Activated CD4-positive, alpha-beta T cell treated with anti-CD3 and anti-CD28 coated beads for 36 hours (primary cell): ENCODE results near the gene RAB20. TPM values are rescaled to one million over a fixed set of nuclear protein-coding genes. Genes with fewer than 3 reads are reported as not detected.
A peak's percentile ranks its signal among the peaks of the same experiment; 100 is the strongest.
"Not testable (repeated sequence)": the region's sequence is repeated elsewhere in the genome, so short reads cannot be mapped to it uniquely, and the experiment has no call there.

Source experiments
- ATAC-seq: fragments of 200-7000 bp; cut with Tn5 transposase; one replicate; pipeline ENCODE4 v1.10.0; 2021; ENCODE audit warnings: mild to moderate bottlenecking, moderate library complexity
- CTCF ChIA-PET: fragments of 350-600 bp; sonication (Branson Sonifier 250); formaldehyde crosslinking; loops from one replicate; lab custom pipeline; 2021; ENCODE audit warnings: antibody characterized with exemption; lab: Charles Lee
- POLR2A ChIA-PET: fragments of 350-600 bp; sonication (Branson Sonifier 250); formaldehyde crosslinking; loops from one replicate; lab custom pipeline; 2021; ENCODE audit warnings: antibody characterized with exemption, inconsistent platforms; lab: Charles Lee
- DNase-seq: peaks from one replicate; pipeline ENCODE4 v3.0.0-alpha.2; 2020
- H3K27ac Mint-ChIP-seq: one replicate; pipeline ENCODE4 v1.8.0; 2021; ENCODE audit warnings: mixed read lengths
- H3K27me3 Mint-ChIP-seq: one replicate; pipeline ENCODE4 v1.8.0; 2021; ENCODE audit warnings: mixed read lengths
- H3K36me3 Mint-ChIP-seq: one replicate; pipeline ENCODE4 v1.8.0; 2021; ENCODE audit warnings: low read depth, mixed read lengths
- H3K4me1 Mint-ChIP-seq: one replicate; pipeline ENCODE4 v1.8.0; 2021; ENCODE audit warnings: mixed read lengths
- H3K4me3 Mint-ChIP-seq: one replicate; pipeline ENCODE4 v1.8.0; 2021; ENCODE audit warnings: mild to moderate bottlenecking, moderate library complexity, mixed read lengths
- H3K9me3 Mint-ChIP-seq: one replicate; pipeline ENCODE4 v1.8.0; 2021; ENCODE audit warnings: low read depth, mixed read lengths
- intact Hi-C, 2 experiments: fragments of 100-400 bp; cut with DNase I in 1 of 2; cut with micrococcal nuclease in 1 of 2; formaldehyde crosslinking; loops; one replicate each; pipeline versions ENCODE4 v1.14.2 to v1.15.1; 2022 to 2024; cut with DNase I, micrococcal nuclease
- total RNA-seq, 2 experiments: library from RNA; stranded (reverse); gene quantifications; one replicate each; pipeline ENCODE4 v1.2.3, GENCODE V29; 2021

Gene RAB20
- total RNA-seq, 2 experiments from 2014 or later = 6.0 to 9.0 TPM

GRCh38 chr13:110536006-110536693, 25.4 kb downstream of the RAB20 start:
- H3K27me3 Mint-ChIP-seq = no peaks in the 10 kb centered on the region
- H3K36me3 Mint-ChIP-seq = no peaks in the 10 kb centered on the region
- ChIA-PET CTCF (interaction anchor here (0.5 kb wide), 1 partner anchor 126 kb away, joined by 3 read pairs; no protein-coding TSS in a partner anchor), POLR2A (no interaction called here)
- ATAC-seq = peak; percentile 30
- no peak overlapping the region for H3K27ac Mint-ChIP-seq
- H3K4me1 Mint-ChIP-seq = peaks cover 15% of the 10 kb centered on the region
- intact Hi-C loops = no loop called here
- H3K4me3 Mint-ChIP-seq = no peak overlapping the region
- no peaks in the 10 kb centered on the region for H3K9me3 Mint-ChIP-seq
- DNase-seq = no peak

- no peaks in the 10 kb centered on the region for H3K27me3 Mint-ChIP-seq
- ATAC-seq (no peak), DNase-seq (no peak)
- intact Hi-C loops = no loop called here
- no peaks in the 10 kb centered on the region for H3K9me3 Mint-ChIP-seq
- no peaks in the 10 kb centered on the region for H3K36me3 Mint-ChIP-seq
- CTCF ChIA-PET = interaction anchor here (0.5 kb wide), 1 partner anchor 125 kb away, joined by 3 read pairs; no protein-coding TSS in a partner anchor
- peaks cover 15% of the 10 kb centered on the region for H3K4me1 Mint-ChIP-seq
- no peak overlapping the region for H3K4me3 Mint-ChIP-seq
- POLR2A ChIA-PET = no interaction called here
- no peak overlapping the region for H3K27ac Mint-ChIP-seq
Observed at GRCh38 chr13:110535526-110535925, 26.0 kb downstream of the RAB20 start.

GRCh38 chr13:110533771-110534670, 27.5 kb downstream of the RAB20 start:
- no peak overlapping the region for H3K4me3 Mint-ChIP-seq
- ATAC-seq = no peak
- no peaks in the 10 kb centered on the region for H3K9me3 Mint-ChIP-seq
- POLR2A ChIA-PET = no interaction called here
- CTCF ChIA-PET = interaction anchor here (0.5 to 0.6 kb wide), 2 partner anchors 82 to 264 kb away, joined by 3 read pairs; partner anchors contain the start of gene NAXD
- no peak overlapping the region for H3K27ac Mint-ChIP-seq
- peaks cover 13% of the 10 kb centered on the region for H3K4me1 Mint-ChIP-seq
- H3K27me3 Mint-ChIP-seq = no peaks in the 10 kb centered on the region
- H3K36me3 Mint-ChIP-seq = no peaks in the 10 kb centered on the region
- no peak for DNase-seq
- intact Hi-C loops = no loop called here

DNA sequence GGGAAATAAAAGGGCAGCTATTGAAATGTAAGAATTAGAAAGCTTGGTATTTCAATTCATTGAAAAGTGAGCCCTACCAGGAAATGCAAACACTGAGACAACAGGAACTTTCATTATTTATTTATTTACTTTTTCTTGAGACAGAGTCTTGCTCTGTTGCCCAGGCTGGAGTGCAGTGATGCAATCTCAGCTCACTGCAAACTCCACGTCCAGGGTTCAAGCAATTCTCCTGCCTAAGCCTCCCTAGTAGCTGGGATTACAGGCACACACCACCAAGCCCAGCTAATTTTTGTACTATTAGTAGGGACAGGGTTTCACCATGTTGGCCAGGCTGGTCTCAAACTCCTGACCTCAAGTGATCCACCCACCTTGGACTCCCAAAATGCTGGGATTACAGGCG, 29.3 kb downstream of the RAB20 start:
- H3K36me3 Mint-ChIP-seq, ATAC-seq, POLR2A ChIA-PET, DNase-seq, H3K9me3 Mint-ChIP-seq, H3K4me1 Mint-ChIP-seq, H3K27me3 Mint-ChIP-seq, intact Hi-C loops, H3K4me3 Mint-ChIP-seq, H3K27ac Mint-ChIP-seq: not testable (repeated sequence)
- CTCF ChIA-PET = interaction anchor here (0.7 kb wide), 1 partner anchor 19 kb away, joined by 3 read pairs; no protein-coding TSS in a partner anchor

GRCh38 chr13:110531671-110532083, 29.8 kb downstream of the RAB20 start:
- no peaks in the 10 kb centered on the region for H3K27me3 Mint-ChIP-seq
- ATAC-seq = no peak
- H3K27ac Mint-ChIP-seq = no peak overlapping the region
- no peak for DNase-seq
- intact Hi-C loops = no loop called here
- POLR2A ChIA-PET = no interaction called here
- no peak overlapping the region for H3K4me3 Mint-ChIP-seq
- CTCF ChIA-PET = interaction anchor here (0.7 kb wide), 1 partner anchor 20 kb away, joined by 3 read pairs; no protein-coding TSS in a partner anchor
- H3K9me3 Mint-ChIP-seq = no peaks in the 10 kb centered on the region
- H3K36me3 Mint-ChIP-seq = no peaks in the 10 kb centered on the region
- H3K4me1 Mint-ChIP-seq = peaks cover 7% of the 10 kb centered on the region

GRCh38 chr13:110531100-110531499, 30.4 kb downstream of the RAB20 start:
- DNase-seq = no peak
- ATAC-seq = no peak
- intact Hi-C loops = no loop called here
- Mint-ChIP-seq H3K27me3 (no peaks in the 10 kb centered on the region), H3K36me3 (no peaks in the 10 kb centered on the region), H3K4me3 (no peak overlapping the region), H3K27ac (no peak overlapping the region), H3K9me3 (no peaks in the 10 kb centered on the region), H3K4me1 (peaks cover 6% of the 10 kb centered on the region)
- POLR2A ChIA-PET = no interaction called here
- CTCF ChIA-PET = no interaction called here

DNA sequence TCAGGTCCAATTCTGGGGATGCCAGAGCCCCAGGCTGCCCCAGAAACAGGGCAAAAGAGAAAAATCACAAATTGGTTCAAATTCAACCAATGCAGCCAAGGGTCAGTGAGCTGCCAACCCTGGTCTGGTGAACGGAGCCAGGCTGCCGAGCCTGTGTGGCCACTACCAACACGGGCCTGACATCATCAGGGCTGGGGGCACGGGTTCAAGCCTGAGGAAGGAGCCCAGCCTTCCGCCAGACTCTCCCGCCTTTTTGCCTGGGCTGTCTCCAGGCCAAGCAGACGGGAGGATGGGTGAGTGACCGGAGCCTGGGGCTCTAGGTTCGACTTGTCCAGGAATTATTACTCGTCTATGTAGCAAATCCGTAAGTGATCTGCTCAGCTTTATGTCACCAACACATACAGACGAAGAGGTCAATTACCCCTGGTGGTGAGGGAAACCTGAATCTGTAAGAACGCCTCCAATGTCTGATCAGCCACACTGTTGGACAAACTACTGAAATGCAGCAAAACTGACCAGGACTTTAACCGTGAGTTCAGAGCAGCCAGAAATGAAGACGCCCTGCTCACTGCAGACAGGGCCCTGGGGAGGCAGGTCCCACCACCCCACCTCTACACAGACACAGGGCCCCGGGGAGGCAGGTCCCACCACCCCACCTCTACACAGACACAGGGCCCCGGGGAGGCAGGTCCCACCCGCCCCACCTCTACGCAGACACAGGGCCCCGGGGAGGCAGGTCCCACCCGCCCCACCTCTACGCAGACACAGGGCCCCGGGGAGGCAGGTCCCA, 31.8 kb downstream of the RAB20 start:
- H3K4me3 Mint-ChIP-seq = no peak overlapping the region
- CTCF ChIA-PET = no interaction called here
- intact Hi-C loops = loop anchor here in 1 of 2 experiments (5.0 kb wide), 1 partner anchor 72 kb away; no protein-coding TSS in a partner anchor

GRCh38 chr13:110528911-110529310, 32.6 kb downstream of the RAB20 start:
- POLR2A ChIA-PET = no interaction called here
- no peak for DNase-seq
- no peak for ATAC-seq

More for the DNA sequence above, 31.8 kb downstream of the RAB20 start:
- ATAC-seq (no peak), DNase-seq (no peak)
- POLR2A ChIA-PET = no interaction called here
- Mint-ChIP-seq H3K36me3 (no peaks in the 10 kb centered on the region), H3K27me3 (no peaks in the 10 kb centered on the region), H3K27ac (no peak overlapping the region), H3K4me1 (peaks cover 17% of the 10 kb centered on the region), H3K9me3 (no peaks in the 10 kb centered on the region)

GRCh38 chr13:110528371-110528770, 33.2 kb downstream of the RAB20 start:
- H3K27me3 Mint-ChIP-seq = no peaks in the 10 kb centered on the region
- H3K4me3 Mint-ChIP-seq = no peak overlapping the region
- H3K9me3 Mint-ChIP-seq = no peaks in the 10 kb centered on the region
- DNase-seq (no peak), ATAC-seq (no peak)
- no peaks in the 10 kb centered on the region for H3K36me3 Mint-ChIP-seq
- no peak overlapping the region for H3K27ac Mint-ChIP-seq
- peaks cover 24% of the 10 kb centered on the region for H3K4me1 Mint-ChIP-seq
- POLR2A ChIA-PET = no interaction called here
- CTCF ChIA-PET = no interaction called here
- intact Hi-C loops = loop anchor here in 1 of 2 experiments (5.0 kb wide), 1 partner anchor 71 kb away; no protein-coding TSS in a partner anchor

More at GRCh38 chr13:110528911-110529310, 32.6 kb downstream of the RAB20 start:
- intact Hi-C loops = loop anchor here in 1 of 2 experiments (5.0 kb wide), 1 partner anchor 72 kb away; no protein-coding TSS in a partner anchor
- no peaks in the 10 kb centered on the region for H3K9me3 Mint-ChIP-seq
- CTCF ChIA-PET = no interaction called here
- H3K27ac Mint-ChIP-seq = no peak overlapping the region
- H3K36me3 Mint-ChIP-seq = no peaks in the 10 kb centered on the region
- no peak overlapping the region for H3K4me3 Mint-ChIP-seq
- H3K27me3 Mint-ChIP-seq = no peaks in the 10 kb centered on the region
- H3K4me1 Mint-ChIP-seq = peaks cover 24% of the 10 kb centered on the region

DNA sequence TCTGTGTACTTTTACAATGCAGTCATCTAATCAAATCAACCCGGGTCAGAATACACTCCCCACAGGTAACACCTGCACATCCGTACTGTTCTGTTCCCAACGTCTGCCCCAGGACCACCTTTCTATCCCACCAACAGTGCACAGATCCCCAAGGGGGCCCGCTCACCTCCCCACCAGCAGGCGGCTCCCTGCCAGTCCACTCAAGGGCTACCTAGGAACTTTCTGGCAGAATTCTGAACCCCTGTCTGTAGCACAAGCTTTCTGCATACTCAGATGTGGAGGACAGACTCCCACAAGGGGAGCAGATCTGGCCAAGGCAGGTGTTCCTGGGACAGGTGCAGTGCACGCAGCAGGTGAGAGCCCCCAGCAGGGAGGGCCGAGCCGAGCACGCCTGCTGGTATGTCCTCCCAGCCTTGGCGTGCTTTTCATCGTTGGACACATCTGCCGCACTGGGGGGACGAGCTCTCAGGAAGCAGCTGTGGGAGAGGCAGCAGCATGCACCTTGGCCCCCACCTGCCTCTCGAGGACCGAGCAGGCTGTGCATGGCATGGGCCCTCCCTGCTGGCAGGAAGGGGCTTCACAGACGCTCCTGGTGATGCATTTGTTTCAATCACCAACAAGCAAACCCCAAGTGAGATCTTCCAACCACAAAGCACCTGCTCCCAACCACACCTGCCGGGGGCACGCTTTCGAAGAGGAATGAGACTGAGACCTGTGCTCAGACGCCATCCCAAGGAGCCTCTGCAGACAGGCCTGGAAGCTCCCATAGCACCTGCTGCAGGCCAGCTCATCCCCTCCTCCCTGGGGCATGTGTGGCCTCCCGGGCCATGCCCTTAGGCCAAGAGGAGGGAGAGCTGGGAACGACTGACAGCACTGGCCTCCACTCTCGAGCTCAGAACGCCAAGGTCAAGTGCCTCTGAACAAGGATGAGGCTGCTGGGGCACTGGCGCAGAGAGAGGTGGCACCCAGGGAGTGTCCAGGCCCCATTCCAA, 35.9 kb downstream of the RAB20 start:
- Mint-ChIP-seq H3K4me3 (no peak overlapping the region), H3K27ac (no peak overlapping the region), H3K9me3 (no peaks in the 10 kb centered on the region), H3K27me3 (no peaks in the 10 kb centered on the region), H3K4me1 (peaks cover 24% of the 10 kb centered on the region), H3K36me3 (no peaks in the 10 kb centered on the region)
- ATAC-seq = peak; percentile 47
- ChIA-PET CTCF (no interaction called here), POLR2A (no interaction called here)
- peak; percentile 28 for DNase-seq
- intact Hi-C loops = loop anchor here in 1 of 2 experiments (5.0 kb wide), 1 partner anchor 68 kb away; no protein-coding TSS in a partner anchor
